ENCODE results near the gene SLC25A45.
"Not testable (repeated sequence)": the region's sequence is repeated elsewhere in the genome, so short reads cannot be mapped to it uniquely, and the experiment has no call there.

Gene SLC25A45

GRCh38 chr11:65370659-65371049 lies 11.8 kb downstream of the SLC25A45 start:
- H3K27ac ChIP-seq: peak overlapping the region; percentile 70
- no peak for DNase-seq (ENCODE audit: low read depth, low spot score)

GRCh38 chr11:65366340-65366773 lies 16.1 kb downstream of the SLC25A45 start:
- DNase-seq (ENCODE audit: low read depth, low spot score): no peak
- H3K27ac ChIP-seq: no peak overlapping the region

- no peak for DNase-seq (ENCODE audit: low read depth, low spot score)
Measured at GRCh38 chr11:65363770-65364169, 18.7 kb downstream of the SLC25A45 start.

GRCh38 chr11:65362966-65363365 lies 19.5 kb downstream of the SLC25A45 start:
- H3K27ac ChIP-seq: no peak overlapping the region
- DNase-seq (ENCODE audit: low read depth, low spot score): no peak

More at GRCh38 chr11:65363770-65364169, 18.7 kb downstream of the SLC25A45 start:
- H3K27ac ChIP-seq: no peak overlapping the region

GRCh38 chr11:65362320-65362931 lies 20.0 kb downstream of the SLC25A45 start:
- DNase-seq (ENCODE audit: low read depth, low spot score): no peak
- no peak overlapping the region for H3K27ac ChIP-seq

- no peak overlapping the region for H3K27ac ChIP-seq
- DNase-seq (ENCODE audit: low read depth, low spot score): no peak
Measured at GRCh38 chr11:65357856-65358356, 24.5 kb downstream of the SLC25A45 start.

- H3K27ac ChIP-seq: no peak overlapping the region
- DNase-seq (ENCODE audit: low read depth, low spot score): no peak
Measured at GRCh38 chr11:65356394-65356972, 26.0 kb downstream of the SLC25A45 start.

- DNase-seq (ENCODE audit: low read depth, low spot score): no peak
- H3K27ac ChIP-seq: no peak overlapping the region
Measured at GRCh38 chr11:65355776-65356393, 26.6 kb downstream of the SLC25A45 start.

- H3K27ac ChIP-seq: no peak overlapping the region
- DNase-seq (ENCODE audit: low read depth, low spot score): no peak
Measured at GRCh38 chr11:65355013-65355775, 27.3 kb downstream of the SLC25A45 start.

GRCh38 chr11:65354265-65355012 lies 28.0 kb downstream of the SLC25A45 start, which contains the start of gene TIGD3:
Gene TIGD3, plus strand, starts transcription at chr11:65354751. Its CDS starts 1,058 bp downstream, at chr11:65355809.
- no peak within 1 kb of the TSS for H3K27ac ChIP-seq
- DNase-seq (ENCODE audit: low read depth, low spot score): peak; percentile 39

GRCh38 chr11:65353900-65354264 lies 28.6 kb downstream of the SLC25A45 start:
- no peak overlapping the region for H3K27ac ChIP-seq

GRCh38 chr11:65353376-65353775 lies 29.1 kb downstream of the SLC25A45 start:
- no peak for DNase-seq (ENCODE audit: low read depth, low spot score)
- H3K27ac ChIP-seq: no peak overlapping the region

More at GRCh38 chr11:65353900-65354264, 28.6 kb downstream of the SLC25A45 start:
- no peak for DNase-seq (ENCODE audit: low read depth, low spot score)

- DNase-seq (ENCODE audit: low read depth, low spot score): no peak
- no peak overlapping the region for H3K27ac ChIP-seq
Measured at GRCh38 chr11:65352783-65353182, 29.7 kb downstream of the SLC25A45 start.

- no peak for DNase-seq (ENCODE audit: low read depth, low spot score)
- no peak overlapping the region for H3K27ac ChIP-seq
Measured at GRCh38 chr11:65351511-65351910, 30.9 kb downstream of the SLC25A45 start.

- no peak for DNase-seq (ENCODE audit: low read depth, low spot score)
- H3K27ac ChIP-seq: no peak overlapping the region
Measured at GRCh38 chr11:65341856-65342255, 40.6 kb downstream of the SLC25A45 start.

GRCh38 chr11:65340226-65340625 lies 42.2 kb downstream of the SLC25A45 start:
- H3K27ac ChIP-seq: no peak overlapping the region
- no peak for DNase-seq (ENCODE audit: low read depth, low spot score)

- H3K27ac ChIP-seq: no peak overlapping the region
- DNase-seq (ENCODE audit: low read depth, low spot score): no peak
Measured at GRCh38 chr11:65338676-65339075, 43.8 kb downstream of the SLC25A45 start.

- DNase-seq (ENCODE audit: low read depth, low spot score): no peak
- H3K27ac ChIP-seq: peak overlapping the region; percentile 54
Measured at GRCh38 chr11:65334696-65335295, 47.6 kb downstream of the SLC25A45 start.

- DNase-seq (ENCODE audit: low read depth, low spot score); H3K27ac ChIP-seq: not testable (repeated sequence)
Measured at GRCh38 chr11:65332591-65332990, 49.9 kb downstream of the SLC25A45 start.

- no peak for DNase-seq (ENCODE audit: low read depth, low spot score)
- H3K27ac ChIP-seq: no peak overlapping the region
Measured at GRCh38 chr11:65330544-65330943, 51.9 kb downstream of the SLC25A45 start.

Data from epithelial cell of prostate (primary cell).